Transverse colon (tissue), 4 donors: ENCODE measurements around the gene PGM1. TPM values are rescaled to one million over a fixed set of nuclear protein-coding genes. Genes with fewer than 3 reads are reported as not detected.
"Not testable (repeated sequence)": the region's sequence is repeated elsewhere in the genome, so short reads cannot be mapped to it uniquely, and the experiment has no call there.

Source experiments
- DNase-seq: peaks from one replicate; pipeline ENCODE4 v3.0.0-alpha.2; 2019
- H3K27ac ChIP-seq, 4 donors: fragments of 200-600 bp; sonication (generic); 2 replicates each; pipeline ENCODE4 v1.5.1; 2016 to 2018; ENCODE audit warnings: inconsistent platforms in 4 of 4
- H3K27me3 ChIP-seq: fragments of 200-600 bp; sonication (generic); 2 replicates; pipeline ENCODE4 v1.5.1; 2017; ENCODE audit warnings: inconsistent platforms
- H3K36me3 ChIP-seq, 4 donors: fragments of 200-600 bp; sonication (generic); 2 replicates each; pipeline ENCODE4 v1.5.1; 2017 to 2019; ENCODE audit warnings: inconsistent platforms in 4 of 4
- H3K4me1 ChIP-seq, 4 donors: fragments of 200-600 bp; sonication (generic); 2 replicates each; pipeline ENCODE4 v1.5.1; 2017 to 2020; ENCODE audit warnings: inconsistent platforms in 4 of 4
- H3K4me3 ChIP-seq, 4 donors: fragments of 200-600 bp; sonication (generic); 1 replicate in 1 of 4; 2 replicates in 3 of 4; pipeline versions ENCODE4 v1.5.1 to v1.6.1; 2017 to 2019; ENCODE audit warnings: inconsistent platforms in 4 of 4
- H3K9me3 ChIP-seq, 2 donors: fragments of 200-600 bp; sonication (generic); 2 replicates each; pipeline ENCODE4 v1.5.1; 2017 to 2019; ENCODE audit warnings: inconsistent platforms in 2 of 2
- EP300 ChIP-seq: sonication (generic); formaldehyde crosslinking; IDR thresholded peaks from one replicate; pipeline ENCODE4 v1.6.1; 2017; ENCODE audit warnings: antibody characterized with exemption, low read depth
- POLR2A ChIP-seq: fragments of 450-650 bp; IDR thresholded peaks from one replicate; pipeline ENCODE4 v1.6.1; 2016; ENCODE audit warnings: antibody characterized with exemption, mild to moderate bottlenecking, moderate library complexity
- POLR2AphosphoS5 ChIP-seq, 3 donors: sonication (generic); formaldehyde crosslinking; IDR thresholded peaks; one replicate each; pipeline ENCODE4 v1.6.1; 2016; ENCODE audit warnings: antibody characterized with exemption in 3 of 3
- WGBS, 2 donors: methylation state at CpG; one replicate each; pipeline ENCODE4 v1.1.5; 2018; ENCODE audit warnings: low coverage in 1 of 2; 5-methylcytosine and 5-hydroxymethylcytosine counted together
- in situ Hi-C, 4 donors: fragments of 200-750 bp; cut with MboI; loops; one replicate each; pipeline versions ENCODE4 v1.15.0 to v1.15.1; 2017; ENCODE audit warnings: low sequenced_read_pairs in 3 of 4, low pct_ligation_motif_present in 1 of 4, low pct_unique_long_range_greater_than_20kb in 1 of 4
- intact Hi-C: fragments of 100-400 bp; cut with DNase I; formaldehyde crosslinking; loops from one replicate; pipeline ENCODE4 v1.15.1; 2023; ENCODE audit warnings: low total_unique reads
- total RNA-seq, 4 donors: library from RNA; depleted of rRNA; stranded (reverse); fragments of >200 nt; gene quantifications; one replicate each; pipeline ENCODE4 v1.1.0, GENCODE V29; 2016
- TF ChIP-seq, protein P1 (sequence below), 5 experiments: fragments of 200-600 bp in 3 of 5; fragments of 450-650 bp in 2 of 5; sonication (generic) in 3 of 5; IDR thresholded peaks; 1 replicate in 2 of 5; 2 replicates in 3 of 5; pipeline ENCODE4 v1.5.1; 2016 to 2017; ENCODE audit warnings: antibody characterized with exemption in 5 of 5, inconsistent platforms in 3 of 5, mild to moderate bottlenecking in 2 of 5, moderate library complexity in 1 of 5

Gene PGM1
- total RNA-seq, 4 donors from 2014 or later: 45.0 to 144 (median 103) TPM

DNA sequence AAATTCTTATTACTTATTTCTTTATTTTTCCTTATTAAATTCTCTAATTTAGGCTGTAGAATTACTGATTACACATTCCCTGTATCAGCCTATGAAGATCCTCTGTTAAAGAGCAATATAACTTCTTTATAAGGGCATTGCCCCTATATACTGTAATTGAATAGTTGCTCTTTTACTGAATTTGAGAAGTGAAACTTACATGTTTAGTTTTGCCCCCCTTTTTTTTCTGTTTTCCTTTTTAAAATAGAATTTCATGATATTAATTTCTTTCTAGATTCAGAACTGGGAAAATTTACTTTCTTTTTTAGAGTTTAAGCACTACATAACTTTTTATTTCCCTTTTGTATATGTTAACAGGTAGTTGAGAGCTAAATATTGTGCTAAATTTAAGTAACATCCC is 29.5 kb upstream of the PGM1 start:
- Histone ChIP-seq H3K4me3 (no peak overlapping the region), H3K27ac (no peak overlapping the region), H3K9me3 (no peaks in the 10 kb centered on the region), H3K36me3 (no peaks in the 10 kb centered on the region), H3K27me3 (no peaks in the 10 kb centered on the region), H3K4me1 (no peaks in the 10 kb centered on the region)
- TF ChIP-seq, protein P1, sequence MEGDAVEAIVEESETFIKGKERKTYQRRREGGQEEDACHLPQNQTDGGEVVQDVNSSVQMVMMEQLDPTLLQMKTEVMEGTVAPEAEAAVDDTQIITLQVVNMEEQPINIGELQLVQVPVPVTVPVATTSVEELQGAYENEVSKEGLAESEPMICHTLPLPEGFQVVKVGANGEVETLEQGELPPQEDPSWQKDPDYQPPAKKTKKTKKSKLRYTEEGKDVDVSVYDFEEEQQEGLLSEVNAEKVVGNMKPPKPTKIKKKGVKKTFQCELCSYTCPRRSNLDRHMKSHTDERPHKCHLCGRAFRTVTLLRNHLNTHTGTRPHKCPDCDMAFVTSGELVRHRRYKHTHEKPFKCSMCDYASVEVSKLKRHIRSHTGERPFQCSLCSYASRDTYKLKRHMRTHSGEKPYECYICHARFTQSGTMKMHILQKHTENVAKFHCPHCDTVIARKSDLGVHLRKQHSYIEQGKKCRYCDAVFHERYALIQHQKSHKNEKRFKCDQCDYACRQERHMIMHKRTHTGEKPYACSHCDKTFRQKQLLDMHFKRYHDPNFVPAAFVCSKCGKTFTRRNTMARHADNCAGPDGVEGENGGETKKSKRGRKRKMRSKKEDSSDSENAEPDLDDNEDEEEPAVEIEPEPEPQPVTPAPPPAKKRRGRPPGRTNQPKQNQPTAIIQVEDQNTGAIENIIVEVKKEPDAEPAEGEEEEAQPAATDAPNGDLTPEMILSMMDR (IDR thresholded peaks at IDR 0.05): no peak
- TF ChIP-seq POLR2A (no peak), EP300 (no peak), POLR2AphosphoS5 (IDR thresholded peaks at IDR 0.05) (no peak)
- DNase-seq: no peak
- in situ Hi-C loops: no loop called here
- intact Hi-C loops: no loop called here

DNA sequence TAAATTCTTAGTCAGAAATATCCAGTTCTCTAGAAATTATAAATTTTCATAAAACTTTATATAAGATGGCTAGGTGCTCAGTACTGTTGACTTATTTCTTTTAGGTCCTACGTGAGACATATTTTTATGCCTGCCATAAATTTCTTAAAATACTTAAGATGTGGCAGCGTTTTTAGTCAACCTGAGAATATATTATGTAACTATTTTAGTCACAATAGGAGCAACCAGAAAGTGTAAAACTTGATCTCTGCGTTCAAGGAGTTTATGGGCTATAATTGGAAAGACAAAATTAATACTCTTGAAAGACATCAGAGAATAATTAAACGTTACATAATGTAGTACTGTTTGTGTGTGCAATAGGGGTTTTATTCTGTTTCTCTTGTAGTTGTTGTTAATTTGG is 24.1 kb upstream of the PGM1 start:
- Histone ChIP-seq H3K27ac (no peak overlapping the region), H3K4me1 (no peaks in the 10 kb centered on the region), H3K9me3 (no peaks in the 10 kb centered on the region), H3K4me3 (no peak overlapping the region), H3K36me3 (no peaks in the 10 kb centered on the region), H3K27me3 (no peaks in the 10 kb centered on the region)
- TF ChIP-seq POLR2AphosphoS5 (IDR thresholded peaks at IDR 0.05) (no peak), EP300 (no peak), POLR2A (no peak)
- TF ChIP-seq, protein P1 (IDR thresholded peaks at IDR 0.05): no peak
- in situ Hi-C loops (no loop called here), intact Hi-C loops (no loop called here)
- 70 to 73% methylated on average over 4 of the region's 4 CpGs for WGBS, 2 donors
- DNase-seq: no peak

DNA sequence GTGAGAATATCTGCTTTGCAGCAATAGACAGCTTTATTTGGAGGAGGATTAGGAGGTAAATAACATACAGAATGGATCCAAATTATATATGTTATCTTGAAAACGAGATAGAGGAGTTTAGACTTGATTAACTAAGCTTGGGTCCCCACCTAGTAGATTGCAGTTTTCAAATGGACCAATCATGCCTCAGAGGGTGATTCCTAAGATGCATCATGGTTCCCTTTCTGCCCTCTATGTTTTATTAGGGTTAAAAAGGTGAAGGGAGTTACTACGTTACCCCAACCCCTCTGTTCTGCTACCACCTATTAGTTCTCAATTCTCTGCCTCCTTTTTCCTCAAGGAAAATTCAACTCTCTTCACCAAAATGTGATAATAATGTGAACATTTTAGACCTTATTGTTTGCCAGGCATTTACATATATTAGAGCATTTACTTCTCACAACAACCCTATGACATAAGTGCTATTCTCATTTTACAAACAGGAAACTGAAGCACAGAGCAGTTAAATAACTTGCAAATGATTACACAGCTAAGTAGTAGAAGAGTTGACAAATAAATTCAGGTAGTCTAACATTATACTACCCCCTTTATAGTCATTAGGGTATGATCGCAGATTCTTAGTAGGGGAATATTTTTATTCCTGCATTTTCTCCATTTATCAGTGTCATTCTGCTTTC is 23.4 kb upstream of the PGM1 start:
- Histone ChIP-seq H3K4me3 (no peak overlapping the region), H3K27ac (no peak overlapping the region), H3K9me3 (no peaks in the 10 kb centered on the region), H3K27me3 (no peaks in the 10 kb centered on the region), H3K36me3 (no peaks in the 10 kb centered on the region), H3K4me1 (no peaks in the 10 kb centered on the region)
- in situ Hi-C loops (no loop called here), intact Hi-C loops (loop anchor here (10.0 kb wide), 1 partner anchor 675 kb away; no protein-coding TSS in a partner anchor)
- DNase-seq: no peak
- 84 to 90% methylated on average over 3 of the region's 3 CpGs for WGBS, 2 donors
- TF ChIP-seq POLR2A (no peak), POLR2AphosphoS5 (IDR thresholded peaks at IDR 0.05) (no peak), EP300 (no peak)
- TF ChIP-seq, protein P1 (IDR thresholded peaks at IDR 0.05): no peak

DNA sequence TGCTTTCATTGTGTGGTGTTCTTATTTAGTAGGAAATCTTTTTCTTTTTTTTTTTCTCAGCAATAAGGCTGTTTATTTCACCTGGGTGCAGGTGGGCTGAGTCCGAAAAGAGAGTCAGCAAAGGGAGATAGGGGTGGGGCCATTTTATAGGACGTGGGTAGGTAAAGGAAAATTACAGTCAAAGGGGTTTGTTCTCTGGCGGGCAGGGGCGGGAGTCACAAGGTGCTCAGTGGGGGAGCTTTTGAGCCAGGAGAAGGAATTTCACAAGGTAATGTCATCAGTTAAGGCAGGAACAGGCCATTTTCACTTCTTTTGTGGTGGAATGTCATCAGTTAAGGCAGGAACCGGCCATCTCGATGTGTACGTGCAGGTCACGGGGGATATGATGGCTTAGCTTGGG is 20.5 kb upstream of the PGM1 start:
- WGBS, 2 donors: 94 to 95% methylated on average over 4 to 8 of the region's 8 CpGs
- H3K4me3 ChIP-seq, in situ Hi-C loops, H3K9me3 ChIP-seq, DNase-seq, H3K27me3 ChIP-seq, H3K36me3 ChIP-seq, H3K4me1 ChIP-seq, H3K27ac ChIP-seq: not testable (repeated sequence)
- intact Hi-C loops: loop anchor here (10.0 kb wide), 1 partner anchor 672 kb away; no protein-coding TSS in a partner anchor

DNA sequence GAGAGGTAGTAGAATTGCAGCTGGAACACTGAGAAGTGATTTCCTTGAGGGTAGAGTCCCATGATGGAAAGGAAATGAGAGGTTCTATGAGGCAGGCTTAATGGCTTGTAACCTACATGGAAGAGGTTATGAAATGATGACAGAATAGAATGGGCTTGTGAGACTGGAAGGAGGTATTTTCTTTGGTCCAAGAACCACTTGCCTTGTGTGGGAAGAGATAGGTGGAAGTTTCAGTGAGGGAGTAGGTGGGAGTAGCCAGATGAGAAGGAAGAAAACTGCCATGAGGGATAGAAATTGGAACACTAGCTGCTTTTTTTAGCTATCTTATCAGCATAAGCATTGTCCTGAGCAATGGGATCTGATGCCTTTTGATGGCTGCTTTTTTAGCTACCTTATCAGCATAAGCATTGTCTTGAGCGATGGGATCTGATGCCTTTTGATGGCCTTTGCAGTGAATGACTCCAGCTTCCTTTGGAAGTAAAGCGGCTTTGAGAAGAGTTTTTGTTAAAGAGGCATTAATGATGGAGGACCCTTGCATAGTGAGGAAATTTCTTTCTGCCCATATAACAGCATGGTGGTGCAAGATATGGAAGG is 18.9 kb upstream of the PGM1 start:
- H3K36me3 ChIP-seq: not testable (repeated sequence)
- intact Hi-C loops: loop anchor here (10.0 kb wide), 1 partner anchor 671 kb away; no protein-coding TSS in a partner anchor
- 94 to 95% methylated on average over 2 of the region's 2 CpGs for WGBS, 2 donors

More for the DNA sequence above, 18.9 kb upstream of the PGM1 start:
- H3K9me3 ChIP-seq, H3K27me3 ChIP-seq, DNase-seq, H3K4me3 ChIP-seq, H3K27ac ChIP-seq, in situ Hi-C loops, H3K4me1 ChIP-seq: not testable (repeated sequence)
